Measurements from ENCODE around the gene CAPN1. TPM values are rescaled to one million over a fixed set of nuclear protein-coding genes. Genes with fewer than 3 reads are reported as not detected.

The CAPN1 gene
- polyA plus RNA-seq (2012; rRNA removed), result 78.6 and 92.2 TPM in 2 replicates
- polyA plus RNA-seq (2012; cell fraction: cytosol; rRNA removed), result 31.3 and 51.8 TPM in 2 replicates
- 159 and 181 TPM in 2 replicates for polyA plus RNA-seq (2012; cell fraction: nucleus; rRNA removed)

- Histone ChIP-seq H2AFZ (ENCODE audit: low read depth) (peak within 1 kb of the TSS; percentile 79), H4K20me1 (ENCODE audit: insufficient read depth) (peaks cover 5% of the 10 kb centered on the region; the same call in 1 of the 2 replicates), H3F3A (replicated peaks; ENCODE audit: insufficient read depth) (no peaks in the 10 kb centered on the region), H3K4me1 (ENCODE audit: control insufficient read depth in 1 of 2, insufficient read depth in 2 of 2, low read depth in 1 of 2, low read length in 1 of 2) (peaks cover 0 to 18% of the 10 kb centered on the region in 2 experiments; a peak in 2 of 4 replicates), H3K36me3 (replicated peaks in 1 of 2; ENCODE audit: control insufficient read depth in 1 of 2, insufficient read depth in 2 of 2, low read length in 1 of 2) (peaks cover 0 to 21% of the 10 kb centered on the region in 2 experiments), H3K27ac (ENCODE audit: low read depth in 2 of 2, low read length in 1 of 2) (peak within 1 kb of the TSS; percentile 22 to 75; a peak in 3 of 4 replicates), H3K9me3 (no peaks in the 10 kb centered on the region), H3K9me2 (no peaks in the 10 kb centered on the region), H3K4me2 (peak within 1 kb of the TSS; percentile 98), H3K79me2 (ENCODE audit: insufficient read depth) (peaks cover 51% of the 10 kb centered on the region), H3K4me3 (ENCODE audit: low read depth in 2 of 2, low read length in 1 of 2) (peak within 1 kb of the TSS; percentile 95 to 98), H3K27me3 (ENCODE audit: insufficient read depth) (no peaks in the 10 kb centered on the region), H3K9ac (peak within 1 kb of the TSS; percentile 93)
- CTCF ChIA-PET, result interaction anchor here (0.7 to 4.8 kb wide), 25 partner anchors 9 to 169 kb away, joined by 3 to 46 read pairs (median 5); partner anchors contain the start of genes ARL2, FAU, MRPL49 and POLA2
- TF ChIP-seq GABPA (IDR thresholded peaks at IDR 0.05; ENCODE audit: low read depth) (peak; percentile 27; the same call in 1 of the 2 replicates), TAF1 (IDR thresholded peaks at IDR 0.05; ENCODE audit: borderline replicate concordance, low read depth, low read length) (no peak), ELF1 (IDR thresholded peaks at IDR 0.05) (peak; percentile 64), SIN3A (IDR thresholded peaks at IDR 0.05; ENCODE audit: borderline replicate concordance, low read depth, low read length) (0 out of 2 replicates have a peak, but pooled peaks have one; percentile 67), FOSL2 (IDR thresholded peaks at IDR 0.05; ENCODE audit: borderline replicate concordance, low read depth) (peak; percentile 33; the same call in 1 of the 2 replicates), POLR2AphosphoS5 (IDR thresholded peaks at IDR 0.05; ENCODE audit: low read depth, low read length) (peak; percentile 20; the same call in 1 of the 2 replicates)
- POLR2A ChIA-PET, result interaction anchor here (1.0 to 3.3 kb wide), 6 partner anchors 47 to 70 kb away, joined by 3 to 25 read pairs (median 4); partner anchors contain the start of genes FAU, MRPL49, SYVN1 and TM7SF2
- DNase-seq, result peak; percentile 86
- WGBS (ENCODE audit: low lambda C conversion rate), result 2% methylated on average over 30 of the region's 43 CpGs
Measured at GRCh38 chr11:65181569-65182257, at the start of gene CAPN1. TSS of gene CAPN1 (plus strand) at chr11:65181928. CDS start at chr11:65182702, 774 bp downstream.

GRCh38 chr11:65132238-65132987 is 49.3 kb upstream of the CAPN1 start:
- ChIA-PET CTCF (interaction anchor here (2.4 to 4.3 kb wide), 3 partner anchors 15 to 22 kb away, joined by 6 to 23 read pairs (median 22); partner anchors contain the start of genes TM7SF2 and ZNHIT2), POLR2A (interaction anchor here (1.1 to 1.4 kb wide), 2 partner anchors 10 to 15 kb away, joined by 3 to 8 read pairs; partner anchors contain the start of genes FAU, MRPL49 and ZNHIT2)
- Histone ChIP-seq H3K27me3 (ENCODE audit: insufficient read depth) (no peaks in the 10 kb centered on the region), H3K4me3 (ENCODE audit: low read depth in 2 of 2, low read length in 1 of 2) (peak overlapping the region in 1 of 2 experiments; percentile 96; a peak in 1 of 4 replicates), H3K4me2 (peak overlapping the region; percentile 92), H3K9me2 (no peaks in the 10 kb centered on the region), H3K36me3 (replicated peaks in 1 of 2; ENCODE audit: control insufficient read depth in 1 of 2, insufficient read depth in 2 of 2, low read length in 1 of 2) (peaks cover 19 to 49% of the 10 kb centered on the region in 2 experiments), H4K20me1 (ENCODE audit: insufficient read depth) (no peaks in the 10 kb centered on the region; the same call in 1 of the 2 replicates), H3K79me2 (ENCODE audit: insufficient read depth) (peaks cover 28% of the 10 kb centered on the region; the same call in 1 of the 2 replicates), H3F3A (replicated peaks; ENCODE audit: insufficient read depth) (peaks cover 3% of the 10 kb centered on the region), H3K9ac (no peak overlapping the region; the same call in 1 of the 2 replicates), H2AFZ (ENCODE audit: low read depth) (no peak overlapping the region), H3K4me1 (ENCODE audit: control insufficient read depth in 1 of 2, insufficient read depth in 2 of 2, low read depth in 1 of 2, low read length in 1 of 2) (peaks cover 0 to 28% of the 10 kb centered on the region in 2 experiments; a peak in 2 of 4 replicates), H3K9me3 (no peaks in the 10 kb centered on the region), H3K27ac (ENCODE audit: low read depth in 2 of 2, low read length in 1 of 2) (no peak overlapping the region)
- no peak for DNase-seq
- TF ChIP-seq, protein P1, sequence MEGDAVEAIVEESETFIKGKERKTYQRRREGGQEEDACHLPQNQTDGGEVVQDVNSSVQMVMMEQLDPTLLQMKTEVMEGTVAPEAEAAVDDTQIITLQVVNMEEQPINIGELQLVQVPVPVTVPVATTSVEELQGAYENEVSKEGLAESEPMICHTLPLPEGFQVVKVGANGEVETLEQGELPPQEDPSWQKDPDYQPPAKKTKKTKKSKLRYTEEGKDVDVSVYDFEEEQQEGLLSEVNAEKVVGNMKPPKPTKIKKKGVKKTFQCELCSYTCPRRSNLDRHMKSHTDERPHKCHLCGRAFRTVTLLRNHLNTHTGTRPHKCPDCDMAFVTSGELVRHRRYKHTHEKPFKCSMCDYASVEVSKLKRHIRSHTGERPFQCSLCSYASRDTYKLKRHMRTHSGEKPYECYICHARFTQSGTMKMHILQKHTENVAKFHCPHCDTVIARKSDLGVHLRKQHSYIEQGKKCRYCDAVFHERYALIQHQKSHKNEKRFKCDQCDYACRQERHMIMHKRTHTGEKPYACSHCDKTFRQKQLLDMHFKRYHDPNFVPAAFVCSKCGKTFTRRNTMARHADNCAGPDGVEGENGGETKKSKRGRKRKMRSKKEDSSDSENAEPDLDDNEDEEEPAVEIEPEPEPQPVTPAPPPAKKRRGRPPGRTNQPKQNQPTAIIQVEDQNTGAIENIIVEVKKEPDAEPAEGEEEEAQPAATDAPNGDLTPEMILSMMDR (IDR thresholded peaks at IDR 0.05), result no peak
- WGBS (ENCODE audit: low lambda C conversion rate), result 91% methylated on average over 9 of the region's 10 CpGs
